Tibial artery (tissue), 4 donors: Measurements from ENCODE around the gene ARHGEF2.

Source experiments
- DNase-seq, 2 donors: peaks; one replicate each; pipeline ENCODE4 v3.0.0-alpha.2; 2019
- H3K27ac ChIP-seq, 2 donors: fragments of 200-600 bp; sonication (generic) in 1 of 2; 1 replicate in 1 of 2; 2 replicates in 1 of 2; pipeline ENCODE4 v1.5.1; 2018 to 2019; ENCODE audit warnings: mild to moderate bottlenecking in 1 of 2
- H3K27me3 ChIP-seq, 2 donors: fragments of 200-600 bp; sonication (generic) in 1 of 2; one replicate each; pipeline versions ENCODE4 v1.5.1 to v1.6.0; 2016 to 2019
- H3K36me3 ChIP-seq, 3 donors: fragments of 200-600 bp; sonication (generic) in 2 of 3; one replicate each; pipeline ENCODE4 v1.5.1; 2016 to 2019; ENCODE audit warnings: mild to moderate bottlenecking in 2 of 3
- H3K4me1 ChIP-seq, 4 donors: fragments of 200-600 bp; sonication (generic) in 2 of 4; 1 replicate in 3 of 4; 2 replicates in 1 of 4; pipeline ENCODE4 v1.5.1; 2016 to 2019
- H3K4me3 ChIP-seq, 2 donors: fragments of 200-600 bp; sonication (generic) in 1 of 2; 1 replicate in 1 of 2; 2 replicates in 1 of 2; pipeline ENCODE4 v1.5.1; 2018 to 2019; ENCODE audit warnings: mild to moderate bottlenecking in 2 of 2
- H3K9me3 ChIP-seq, 3 donors: fragments of 200-600 bp; sonication (generic) in 1 of 3; one replicate each; pipeline ENCODE4 v1.5.1; 2016 to 2019
- intact Hi-C: fragments of 100-400 bp; cut with DNase I; formaldehyde crosslinking; loops from one replicate; pipeline ENCODE4 v1.15.0; 2023; ENCODE audit warnings: low total_unique reads
- TF ChIP-seq, protein P1 (sequence below), 2 experiments: fragments of 200-600 bp in 1 of 2; fragments of 450-650 bp in 1 of 2; IDR thresholded peaks; one replicate each; pipeline ENCODE4 v1.5.1; 2017 to 2019; ENCODE audit warnings: antibody characterized with exemption in 2 of 2, mild to moderate bottlenecking in 1 of 2, moderate library complexity in 1 of 2

The ARHGEF2 gene

DNA sequence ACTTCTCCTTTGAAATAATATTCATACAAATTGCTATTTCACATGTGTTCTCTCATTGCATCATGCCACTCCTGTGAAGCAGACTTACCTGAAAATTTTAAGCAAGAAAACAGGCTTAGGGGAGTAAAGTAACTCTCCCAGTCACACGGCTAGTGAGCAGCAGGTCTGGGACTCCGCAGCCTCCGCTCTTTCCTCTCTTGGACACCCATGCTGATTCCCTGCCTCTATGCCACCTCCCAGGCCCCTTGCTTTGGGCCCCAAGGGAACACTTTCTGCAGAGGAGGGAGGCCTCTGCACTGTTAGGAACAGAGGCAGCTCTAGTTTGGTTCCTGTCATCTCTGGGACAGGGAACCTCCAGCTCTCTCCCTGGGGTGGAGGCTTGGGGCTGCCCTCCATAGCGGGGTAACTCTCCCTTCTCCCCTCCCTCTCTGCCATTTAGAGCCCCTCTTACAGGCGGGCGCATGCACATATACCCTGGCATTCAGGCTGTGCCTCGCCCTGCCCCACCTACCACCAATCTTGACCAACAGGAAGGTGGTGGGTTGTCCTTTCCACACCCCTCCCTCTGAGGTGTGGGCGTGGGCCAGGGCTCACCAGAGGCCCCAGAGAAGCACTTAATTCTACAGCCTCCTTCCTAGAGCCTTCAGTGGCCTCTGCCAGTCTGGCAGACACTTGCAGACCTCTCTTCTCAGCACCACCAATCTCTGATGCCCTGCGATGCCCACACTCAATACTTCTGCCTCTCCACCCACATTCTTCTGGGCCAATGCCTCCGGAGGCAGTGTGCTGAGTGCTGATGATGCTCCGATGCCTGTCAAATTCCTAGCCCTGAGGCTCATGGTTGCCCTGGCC lies 37.1 kb downstream of the ARHGEF2 start, which contains the start of gene RXFP4:
Gene RXFP4, plus strand, starts transcription at position 646 of the 852 bp plus-strand sequence. Its CDS starts 72 bp downstream, at position 718.
- intact Hi-C loops = no loop called here
- Histone ChIP-seq H3K36me3 (peaks cover 0 to 6% (median under 1%) of the 10 kb centered on the region in 3 donors), H3K4me3 (no peak within 1 kb of the TSS), H3K4me1 (peaks cover 0 to 55% (median 40%) of the 10 kb centered on the region in 4 donors), H3K9me3 (no peaks in the 10 kb centered on the region), H3K27me3 (no peaks in the 10 kb centered on the region), H3K27ac (peak within 1 kb of the TSS; percentile 67 to 71)
- DNase-seq = peak in 1 of 2 donors; percentile 65
- TF ChIP-seq, protein P1, sequence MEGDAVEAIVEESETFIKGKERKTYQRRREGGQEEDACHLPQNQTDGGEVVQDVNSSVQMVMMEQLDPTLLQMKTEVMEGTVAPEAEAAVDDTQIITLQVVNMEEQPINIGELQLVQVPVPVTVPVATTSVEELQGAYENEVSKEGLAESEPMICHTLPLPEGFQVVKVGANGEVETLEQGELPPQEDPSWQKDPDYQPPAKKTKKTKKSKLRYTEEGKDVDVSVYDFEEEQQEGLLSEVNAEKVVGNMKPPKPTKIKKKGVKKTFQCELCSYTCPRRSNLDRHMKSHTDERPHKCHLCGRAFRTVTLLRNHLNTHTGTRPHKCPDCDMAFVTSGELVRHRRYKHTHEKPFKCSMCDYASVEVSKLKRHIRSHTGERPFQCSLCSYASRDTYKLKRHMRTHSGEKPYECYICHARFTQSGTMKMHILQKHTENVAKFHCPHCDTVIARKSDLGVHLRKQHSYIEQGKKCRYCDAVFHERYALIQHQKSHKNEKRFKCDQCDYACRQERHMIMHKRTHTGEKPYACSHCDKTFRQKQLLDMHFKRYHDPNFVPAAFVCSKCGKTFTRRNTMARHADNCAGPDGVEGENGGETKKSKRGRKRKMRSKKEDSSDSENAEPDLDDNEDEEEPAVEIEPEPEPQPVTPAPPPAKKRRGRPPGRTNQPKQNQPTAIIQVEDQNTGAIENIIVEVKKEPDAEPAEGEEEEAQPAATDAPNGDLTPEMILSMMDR (IDR thresholded peaks at IDR 0.05) = no peak

DNA sequence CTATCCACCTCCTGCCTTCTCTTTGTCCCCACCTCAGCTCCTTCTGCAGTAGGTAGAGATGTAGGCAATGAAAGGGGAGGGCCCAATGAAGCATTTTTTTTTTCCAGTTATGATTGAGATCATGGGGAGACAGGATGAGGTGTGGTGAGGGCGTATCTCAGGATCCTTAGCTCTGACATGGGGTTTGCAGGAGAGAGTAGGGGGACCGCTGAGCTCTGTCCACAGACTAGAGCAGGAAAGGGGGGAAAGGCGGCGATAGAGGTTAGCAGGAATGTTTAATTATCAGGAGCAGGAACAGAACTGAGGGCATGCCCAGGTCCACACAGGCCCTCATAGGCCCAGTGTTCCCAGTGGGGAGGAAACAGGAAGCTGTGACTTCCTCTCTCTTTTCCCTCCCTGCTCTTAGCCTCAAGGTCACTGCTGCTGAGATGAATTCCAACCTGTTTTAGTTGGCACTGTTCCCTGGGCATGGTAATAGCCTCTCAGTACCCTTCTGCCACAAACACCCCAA lies 37.8 kb downstream of the ARHGEF2 start:
- peak; percentile 44 to 73 for DNase-seq
- peaks cover 0 to 55% (median 39%) of the 10 kb centered on the region in 4 donors for H3K4me1 ChIP-seq
- no peaks in the 10 kb centered on the region for H3K36me3 ChIP-seq
- intact Hi-C loops = no loop called here
- no peak overlapping the region for H3K4me3 ChIP-seq
- H3K9me3 ChIP-seq = no peaks in the 10 kb centered on the region
- peak overlapping the region; percentile 67 to 71 for H3K27ac ChIP-seq
- H3K27me3 ChIP-seq = no peaks in the 10 kb centered on the region
- TF ChIP-seq, protein P1 (IDR thresholded peaks at IDR 0.05) = no peak

DNA sequence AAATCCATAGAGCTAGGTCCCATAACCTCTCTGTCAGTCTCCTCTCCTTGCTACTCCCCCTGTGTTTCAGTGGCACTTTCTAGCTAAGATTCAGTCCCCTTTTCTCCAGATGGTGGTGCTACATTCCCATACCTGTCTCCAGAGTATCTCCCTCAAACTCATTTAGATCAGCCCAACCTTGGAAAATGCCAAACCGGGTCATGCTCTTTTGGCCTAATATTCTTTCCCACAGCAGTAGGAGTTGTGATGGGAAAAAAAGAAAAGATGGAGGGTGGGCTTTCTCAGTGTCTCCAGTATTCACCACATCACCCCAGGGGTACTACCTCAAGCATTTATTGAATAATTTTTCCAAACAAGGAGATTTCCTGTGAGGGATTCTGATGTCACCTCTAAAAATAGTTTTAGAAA lies 40.1 kb downstream of the ARHGEF2 start:
- peaks cover 0 to 60% (median 45%) of the 10 kb centered on the region in 4 donors for H3K4me1 ChIP-seq
- peak in 1 of 2 donors; percentile 48 for DNase-seq
- TF ChIP-seq, protein P1 (IDR thresholded peaks at IDR 0.05) = peak; percentile 73 to 74

DNA sequence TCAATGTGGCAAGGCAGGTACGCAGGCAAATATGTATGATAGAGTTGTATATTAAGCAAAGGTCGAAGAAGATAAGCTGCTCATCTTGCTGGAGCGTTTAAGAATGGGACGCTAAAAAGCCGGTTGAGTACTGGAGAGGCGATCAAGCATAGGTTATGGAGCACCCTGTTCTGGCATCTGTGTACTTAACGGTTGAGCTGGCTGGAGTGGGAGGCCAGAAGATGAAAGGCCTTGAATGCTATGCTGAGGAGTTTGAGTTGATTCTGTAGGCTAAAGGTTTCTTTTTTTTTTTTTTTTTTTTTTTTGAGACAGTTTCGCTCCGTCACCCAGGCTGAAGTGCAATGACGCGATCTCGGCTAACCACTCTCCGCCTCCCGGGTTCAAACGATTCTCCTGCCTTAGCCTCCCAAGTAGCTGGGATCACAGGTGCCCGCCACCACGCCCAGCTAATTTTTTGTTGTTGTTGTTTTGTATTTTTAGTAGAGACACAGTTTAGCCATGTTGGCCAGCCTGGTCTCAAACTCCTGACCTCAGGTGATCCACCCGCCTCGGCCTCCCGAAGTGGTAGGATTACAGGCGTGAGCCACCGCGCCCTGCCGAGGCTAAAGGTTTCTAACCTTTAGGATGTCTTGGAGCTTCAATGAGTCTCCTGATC lies 43.3 kb downstream of the ARHGEF2 start:
- peak in 1 of 2 donors; percentile 54 for DNase-seq
- H3K4me3 ChIP-seq = peak overlapping the region; percentile 78 to 84
- H3K27ac ChIP-seq = peak overlapping the region; percentile 89 to 94
- H3K9me3 ChIP-seq = no peaks in the 10 kb centered on the region
- H3K27me3 ChIP-seq = no peaks in the 10 kb centered on the region
- TF ChIP-seq, protein P1 (IDR thresholded peaks at IDR 0.05) = no peak
- intact Hi-C loops = no loop called here
- H3K36me3 ChIP-seq = peaks cover 4 to 24% (median 18%) of the 10 kb centered on the region in 3 donors
- peaks cover 4 to 61% (median 46%) of the 10 kb centered on the region in 4 donors for H3K4me1 ChIP-seq

More for the DNA sequence above, 40.1 kb downstream of the ARHGEF2 start:
- no peaks in the 10 kb centered on the region for H3K36me3 ChIP-seq
- H3K4me3 ChIP-seq = no peak overlapping the region
- H3K27me3 ChIP-seq = no peaks in the 10 kb centered on the region
- peak overlapping the region; percentile 71 to 72 for H3K27ac ChIP-seq
- H3K9me3 ChIP-seq = no peaks in the 10 kb centered on the region
- intact Hi-C loops = no loop called here

DNA sequence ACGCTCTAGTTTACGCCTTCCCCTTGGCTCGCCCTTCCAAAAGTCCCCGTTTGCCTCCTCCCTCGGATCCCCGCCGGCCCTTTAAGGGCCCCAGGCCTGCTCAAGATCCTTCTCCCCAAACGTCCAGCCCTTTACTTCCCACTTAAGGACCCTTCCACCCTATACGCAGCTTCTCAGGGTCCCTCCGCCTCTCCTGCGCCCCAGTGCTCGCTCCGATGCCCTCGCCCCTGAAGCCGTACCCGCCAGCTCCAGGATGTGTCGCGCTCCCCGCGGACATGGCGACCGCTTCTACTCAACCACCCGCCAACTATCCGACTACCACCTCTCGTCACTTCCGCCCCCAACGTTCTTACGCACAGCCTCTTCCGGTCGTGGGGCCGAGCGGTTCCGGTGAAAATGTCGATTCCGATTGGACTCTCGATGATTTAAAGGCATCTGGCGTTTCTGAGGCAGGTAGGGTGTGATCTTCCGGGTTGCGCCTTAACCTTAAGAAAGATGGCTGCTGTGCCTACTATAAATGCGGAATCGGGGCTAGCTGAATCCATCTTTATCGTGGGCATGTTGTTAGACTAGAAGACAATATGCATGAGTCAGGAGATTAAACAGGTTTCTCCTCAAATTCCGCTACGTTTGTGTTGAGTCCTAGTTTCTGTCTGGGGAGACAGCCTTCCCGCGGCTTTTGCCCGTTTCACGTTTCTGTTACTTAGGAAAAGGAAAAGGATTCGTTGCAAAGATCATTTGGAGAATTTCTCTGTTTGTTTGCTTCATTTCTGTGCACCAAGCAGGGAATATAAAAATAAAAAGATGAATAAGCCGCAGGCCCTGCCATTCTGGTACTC lies 44.0 kb downstream of the ARHGEF2 start, which contains the start of gene KHDC4:
Gene KHDC4, minus strand, starts transcription at position 317 of the 839 bp plus-strand sequence. Its CDS starts 40 bp downstream, at position 277.
- peaks cover 4 to 56% (median 42%) of the 10 kb centered on the region in 4 donors for H3K4me1 ChIP-seq
- peak; percentile 97 to 98 for DNase-seq
- intact Hi-C loops = no loop called here

More for the DNA sequence above, 44.0 kb downstream of the ARHGEF2 start, which contains the start of gene KHDC4:
- TF ChIP-seq, protein P1 (IDR thresholded peaks at IDR 0.05) = peak in 1 of 2 experiments; percentile 15
- no peaks in the 10 kb centered on the region for H3K9me3 ChIP-seq
- peak within 1 kb of the TSS; percentile 78 to 84 for H3K4me3 ChIP-seq
- H3K36me3 ChIP-seq = peaks cover 4 to 31% (median 26%) of the 10 kb centered on the region in 3 donors
- H3K27ac ChIP-seq = peak within 1 kb of the TSS; percentile 89 to 94
- no peaks in the 10 kb centered on the region for H3K27me3 ChIP-seq
